D721Med (cell line): ENCODE data around the gene ZPBP2.
"Not testable (repeated sequence)": the region's sequence is repeated elsewhere in the genome, so short reads cannot be mapped to it uniquely, and the experiment has no call there.

Experiments
- DNase-seq: peaks from one replicate; pipeline ENCODE4 v3.0.0; 2011; ENCODE audit warnings: low spot score; ENCODE audit not compliant: insufficient read length
- FAIRE-seq: peaks from 2 replicates; lab custom pipeline; 2011; peaks lifted over from hg19 to GRCh38; lab: Jason Lieb, UNC
- TF ChIP-seq, protein P1 (sequence below): IDR thresholded peaks from 2 replicates; pipeline ENCODE4 v1.5.1; 2012; ENCODE audit warnings: mild to moderate bottlenecking, control low read depth; ENCODE audit not compliant: insufficient read depth; ENCODE audit errors: missing control alignments

ZPBP2 gene

GRCh38 chr17:39889200-39889599, 21.2 kb downstream of the ZPBP2 start:
- no peak for DNase-seq
- TF ChIP-seq, protein P1, sequence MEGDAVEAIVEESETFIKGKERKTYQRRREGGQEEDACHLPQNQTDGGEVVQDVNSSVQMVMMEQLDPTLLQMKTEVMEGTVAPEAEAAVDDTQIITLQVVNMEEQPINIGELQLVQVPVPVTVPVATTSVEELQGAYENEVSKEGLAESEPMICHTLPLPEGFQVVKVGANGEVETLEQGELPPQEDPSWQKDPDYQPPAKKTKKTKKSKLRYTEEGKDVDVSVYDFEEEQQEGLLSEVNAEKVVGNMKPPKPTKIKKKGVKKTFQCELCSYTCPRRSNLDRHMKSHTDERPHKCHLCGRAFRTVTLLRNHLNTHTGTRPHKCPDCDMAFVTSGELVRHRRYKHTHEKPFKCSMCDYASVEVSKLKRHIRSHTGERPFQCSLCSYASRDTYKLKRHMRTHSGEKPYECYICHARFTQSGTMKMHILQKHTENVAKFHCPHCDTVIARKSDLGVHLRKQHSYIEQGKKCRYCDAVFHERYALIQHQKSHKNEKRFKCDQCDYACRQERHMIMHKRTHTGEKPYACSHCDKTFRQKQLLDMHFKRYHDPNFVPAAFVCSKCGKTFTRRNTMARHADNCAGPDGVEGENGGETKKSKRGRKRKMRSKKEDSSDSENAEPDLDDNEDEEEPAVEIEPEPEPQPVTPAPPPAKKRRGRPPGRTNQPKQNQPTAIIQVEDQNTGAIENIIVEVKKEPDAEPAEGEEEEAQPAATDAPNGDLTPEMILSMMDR, result no peak
- no peak for FAIRE-seq

DNA sequence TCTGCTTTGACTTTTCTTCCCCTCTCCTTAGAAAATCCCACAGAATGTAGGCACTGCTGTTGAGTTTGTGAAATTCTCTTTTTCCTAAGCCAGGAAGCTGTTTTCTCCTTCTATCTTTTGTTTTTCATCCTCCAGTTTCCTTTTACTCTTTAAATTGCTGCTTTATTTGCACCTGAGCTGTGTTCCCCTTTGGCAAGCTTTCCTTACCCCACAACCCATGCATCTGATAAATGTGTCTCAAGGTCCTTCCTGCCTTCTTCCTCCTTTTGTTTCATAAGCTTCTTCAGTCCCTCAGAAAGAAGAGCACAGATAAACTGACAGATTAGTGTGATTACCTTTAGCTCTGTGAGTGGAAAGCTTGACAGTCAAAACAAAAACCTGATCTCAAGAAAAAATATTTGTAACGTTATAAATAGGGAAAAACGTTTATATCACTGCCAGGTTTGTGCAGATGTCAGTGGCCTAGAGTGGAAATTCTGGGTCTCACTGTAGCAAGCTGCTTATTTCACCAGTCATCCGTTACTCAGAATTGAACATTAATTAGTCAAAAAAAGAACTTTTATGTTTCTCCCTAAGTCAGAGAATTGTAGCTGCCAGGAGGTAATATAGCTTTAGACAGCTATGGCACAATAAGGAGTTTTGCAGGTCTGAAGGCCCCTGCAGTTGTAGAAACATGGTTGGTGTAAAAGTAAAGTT, 26.8 kb downstream of the ZPBP2 start:
- TF ChIP-seq, protein P1, result no peak
- FAIRE-seq, result no peak

DNA sequence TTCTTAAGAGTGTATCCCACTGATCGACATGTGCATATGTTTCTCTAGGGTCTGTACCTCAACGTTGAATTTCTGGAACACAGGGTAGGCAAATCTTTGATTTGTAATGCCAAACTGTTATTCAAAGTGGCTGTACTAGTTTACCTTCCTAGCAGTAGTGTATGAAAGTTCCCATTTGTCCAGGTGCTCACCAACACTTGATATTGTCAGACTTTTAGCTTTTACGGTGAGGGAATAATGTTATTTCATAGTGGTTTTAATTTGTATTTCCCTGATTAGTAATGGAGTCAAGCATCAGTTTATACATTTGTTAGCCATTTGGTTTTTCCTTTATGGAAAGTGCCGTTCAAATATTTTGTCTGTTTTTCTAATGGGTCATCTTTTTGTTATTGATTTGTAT, 30.1 kb downstream of the ZPBP2 start:
- DNase-seq, result no peak
- TF ChIP-seq, protein P1, result no peak
- no peak for FAIRE-seq

More for the DNA sequence above, 26.8 kb downstream of the ZPBP2 start:
- no peak for DNase-seq

DNA sequence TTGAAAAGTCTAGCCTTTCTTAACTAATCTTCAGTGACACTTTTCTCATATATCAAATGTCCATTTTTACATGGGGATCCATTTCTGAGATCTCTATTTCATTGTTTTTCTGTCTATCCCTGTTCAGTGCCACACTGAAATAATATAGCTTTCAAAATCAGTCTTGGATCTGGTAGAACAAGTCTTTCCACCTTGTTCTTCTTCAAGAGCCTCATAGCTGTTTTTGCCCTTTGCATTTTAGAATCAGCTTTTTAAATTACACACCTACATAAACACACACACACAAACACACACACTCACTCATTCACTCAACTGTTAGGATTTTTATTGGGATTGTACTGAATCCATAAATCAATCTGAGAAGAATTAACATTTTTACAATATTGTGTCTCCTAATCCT, 31.2 kb downstream of the ZPBP2 start:
- FAIRE-seq, result no peak
- TF ChIP-seq, protein P1, result no peak
- no peak for DNase-seq

DNA sequence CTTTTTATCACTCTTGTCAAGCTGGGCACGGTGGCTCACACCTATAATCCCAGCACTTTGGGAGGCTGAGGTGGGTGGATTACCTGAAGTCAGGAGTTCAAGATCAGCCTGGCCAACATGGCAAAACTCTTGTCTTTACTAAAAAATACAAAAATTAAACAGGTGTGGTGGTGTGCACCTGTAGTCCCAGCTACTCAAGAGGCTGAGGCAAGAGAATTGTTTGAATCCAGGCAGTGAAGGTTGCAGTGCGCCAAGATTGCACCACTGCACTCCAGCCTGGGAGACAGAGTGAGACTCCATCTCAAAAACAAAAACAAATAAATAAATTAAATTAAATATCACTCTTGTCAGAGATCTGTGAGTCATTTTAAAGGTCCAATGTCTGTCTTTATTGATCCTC, 34.0 kb downstream of the ZPBP2 start:
- DNase-seq, result not testable (repeated sequence)

GRCh38 chr17:39903158-39903884, 35.3 kb downstream of the ZPBP2 start:
- DNase-seq (no peak), FAIRE-seq (no peak)
- TF ChIP-seq, protein P1, result no peak

More for the DNA sequence above, 34.0 kb downstream of the ZPBP2 start:
- not testable (repeated sequence) for FAIRE-seq

DNA sequence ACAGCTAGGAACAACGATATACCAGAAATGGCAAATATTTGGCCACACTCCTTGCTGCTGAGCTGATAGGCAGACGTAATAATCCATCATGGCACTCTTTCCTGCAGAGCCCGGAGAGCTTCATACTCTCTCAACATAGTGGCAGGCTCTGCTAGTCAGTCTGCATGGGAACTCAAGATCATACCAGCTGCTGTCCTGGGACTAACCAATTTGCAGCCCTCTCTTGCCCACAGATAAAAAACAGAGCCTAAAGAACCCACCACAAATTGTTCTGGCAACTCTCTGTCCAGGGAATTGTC, 36.9 kb downstream of the ZPBP2 start:
- DNase-seq, result no peak
- no peak for FAIRE-seq
- TF ChIP-seq, protein P1, result no peak
